ENCODE measurements around the gene FAM181A.

The FAM181A gene

DNA sequence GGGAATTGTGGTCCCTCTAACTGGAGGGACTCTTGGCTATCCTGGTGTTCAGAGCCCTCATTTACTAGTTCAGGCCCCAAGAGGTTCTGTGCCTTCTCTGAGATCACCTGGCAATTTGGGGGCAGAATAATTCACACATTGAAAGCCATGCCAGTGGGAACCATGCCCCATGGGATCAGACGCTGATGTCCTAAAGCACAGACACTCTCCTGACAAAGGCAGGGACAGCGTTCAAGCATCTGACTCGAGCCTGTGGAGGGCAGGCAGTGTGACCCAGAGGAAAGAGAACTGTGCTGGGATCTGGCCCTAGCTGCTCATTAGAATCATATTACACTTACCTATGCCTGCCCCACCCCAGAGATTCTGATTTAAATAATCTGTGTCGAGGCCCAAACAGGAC lies 51.6 kb downstream of the FAM181A start:
- no peak for DNase-seq (ENCODE audit: low read depth in 2 of 2)
